Thymus (tissue), 14 donors: ENCODE data around the gene PLN. TPM values are rescaled to one million over a fixed set of nuclear protein-coding genes. Genes with fewer than 3 reads are reported as not detected.

Experiments used
- DNase-seq, 9 donors: peaks; one replicate each; pipeline ENCODE4 v3.0.0-alpha.2; 2013; ENCODE audit warnings: low spot score in 9 of 9, low read depth in 6 of 9, missing footprints in 1 of 9
- H3K27ac ChIP-seq, 2 donors: one replicate each; pipeline ENCODE4 v1.5.1; 2013; ENCODE audit warnings: control low read depth in 1 of 2, low read depth in 1 of 2, low read length in 1 of 2, mild to moderate bottlenecking in 1 of 2, moderate library complexity in 1 of 2
- H3K27me3 ChIP-seq, 2 donors: one replicate each; pipeline ENCODE4 v1.5.1; 2013; ENCODE audit warnings: low read length in 1 of 2; ENCODE audit not compliant: control insufficient read depth in 2 of 2, insufficient read depth in 1 of 2
- H3K36me3 ChIP-seq, 2 donors: one replicate each; pipeline ENCODE4 v1.5.1; 2013; ENCODE audit warnings: low read length in 1 of 2, mild to moderate bottlenecking in 1 of 2, moderate library complexity in 1 of 2; ENCODE audit not compliant: control insufficient read depth in 2 of 2, insufficient read depth in 2 of 2
- H3K4me1 ChIP-seq, 2 donors: one replicate each; pipeline ENCODE4 v1.5.1; 2013; ENCODE audit warnings: low read length in 2 of 2; ENCODE audit not compliant: control insufficient read depth in 2 of 2, insufficient read depth in 2 of 2
- H3K4me3 ChIP-seq, 2 donors: one replicate each; pipeline ENCODE4 v1.5.1; 2013; ENCODE audit warnings: low read length in 2 of 2, control low read depth in 1 of 2, mild to moderate bottlenecking in 1 of 2
- H3K9me3 ChIP-seq, 2 donors: one replicate each; pipeline ENCODE4 v1.5.1; 2013; ENCODE audit warnings: low read length in 1 of 2, mild to moderate bottlenecking in 1 of 2; ENCODE audit not compliant: control insufficient read depth in 2 of 2, insufficient read depth in 1 of 2
- WGBS: extraction: QIAGEN DNeasy Blood & Tissue Kit; methylation state at CpG from one replicate; pipeline ENCODE4 v1.1.7; 2013; 5-methylcytosine and 5-hydroxymethylcytosine counted together
- long read RNA-seq, 10 donors: transcript quantifications; one replicate each; lab custom pipeline, GENCODE V29; 2026
- polyA plus RNA-seq: library from polyadenylated mRNA; stranded (reverse); fragments of 200-250 nt; gene quantifications from one replicate; pipeline ENCODE4 v1.2.3, GENCODE V29; 2013
- total RNA-seq: library from RNA; stranded (reverse); fragments of 120-200 nt; gene quantifications from one replicate; pipeline ENCODE4 v1.2.4, GENCODE V29; 2013
- donor health status: healthy.

The PLN gene
- total RNA-seq (1.3 TPM), polyA plus RNA-seq (34.1 TPM)
- long read RNA-seq, donor 1, result 0 reads
- long read RNA-seq, donor 2, result 0 reads
- long read RNA-seq, donor 3, result 0 reads
- long read RNA-seq, donor 4, result 0 reads
- long read RNA-seq, donor 5, partial matches to known transcripts, result 0 of 2 reads
- long read RNA-seq, donor 5, other reads (novel, unspliced or antisense), result 0 of 2 reads
- long read RNA-seq, donor 6, partial matches to known transcripts, result 0 of 1 reads
- long read RNA-seq, donor 6, other reads (novel, unspliced or antisense), result 0 of 1 reads
- long read RNA-seq, donor 7, partial matches to known transcripts, result 0 of 1 reads
- long read RNA-seq, donor 7, other reads (novel, unspliced or antisense), result 0 of 1 reads
- long read RNA-seq, donor 8, result 0 reads
- long read RNA-seq, donor 9, partial matches to known transcripts, result 0 of 1 reads
- long read RNA-seq, donor 9, other reads (novel, unspliced or antisense), result 0 of 1 reads
- long read RNA-seq, donor 10, partial matches to known transcripts, result 0 of 1 reads
- long read RNA-seq, donor 10, other reads (novel, unspliced or antisense), result 0 of 1 reads

DNA sequence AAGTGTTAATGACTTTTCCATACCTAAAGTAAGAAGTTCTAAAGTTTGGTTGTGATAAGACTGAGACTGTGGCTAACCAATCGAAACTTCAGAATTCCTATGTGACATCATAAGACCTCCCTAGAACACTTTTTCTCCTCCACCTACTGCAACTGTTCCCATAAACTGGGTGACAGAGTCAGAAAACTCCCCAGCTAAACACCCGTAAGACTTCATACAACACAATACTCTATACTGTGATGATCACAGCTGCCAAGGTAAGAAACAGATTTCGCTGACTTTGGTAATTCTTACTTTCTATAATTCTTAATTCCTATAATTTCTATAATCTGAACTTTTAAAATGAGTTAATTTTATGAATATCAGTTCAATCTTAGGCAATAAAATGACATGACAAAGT lies at the start of gene PLN:
TSS of gene PLN (plus strand) at position 161 of the 400 bp plus-strand sequence. CDS start 10,626 bp downstream, outside the sequence.
- Histone ChIP-seq H3K4me1 (no peaks in the 10 kb centered on the region), H3K4me3 (no peak within 1 kb of the TSS), H3K36me3 (no peaks in the 10 kb centered on the region), H3K27me3 (no peaks in the 10 kb centered on the region), H3K27ac (no peak within 1 kb of the TSS), H3K9me3 (no peaks in the 10 kb centered on the region)
- no peak for DNase-seq
- 97% methylated on average over 3 of the region's 3 CpGs for WGBS

DNA sequence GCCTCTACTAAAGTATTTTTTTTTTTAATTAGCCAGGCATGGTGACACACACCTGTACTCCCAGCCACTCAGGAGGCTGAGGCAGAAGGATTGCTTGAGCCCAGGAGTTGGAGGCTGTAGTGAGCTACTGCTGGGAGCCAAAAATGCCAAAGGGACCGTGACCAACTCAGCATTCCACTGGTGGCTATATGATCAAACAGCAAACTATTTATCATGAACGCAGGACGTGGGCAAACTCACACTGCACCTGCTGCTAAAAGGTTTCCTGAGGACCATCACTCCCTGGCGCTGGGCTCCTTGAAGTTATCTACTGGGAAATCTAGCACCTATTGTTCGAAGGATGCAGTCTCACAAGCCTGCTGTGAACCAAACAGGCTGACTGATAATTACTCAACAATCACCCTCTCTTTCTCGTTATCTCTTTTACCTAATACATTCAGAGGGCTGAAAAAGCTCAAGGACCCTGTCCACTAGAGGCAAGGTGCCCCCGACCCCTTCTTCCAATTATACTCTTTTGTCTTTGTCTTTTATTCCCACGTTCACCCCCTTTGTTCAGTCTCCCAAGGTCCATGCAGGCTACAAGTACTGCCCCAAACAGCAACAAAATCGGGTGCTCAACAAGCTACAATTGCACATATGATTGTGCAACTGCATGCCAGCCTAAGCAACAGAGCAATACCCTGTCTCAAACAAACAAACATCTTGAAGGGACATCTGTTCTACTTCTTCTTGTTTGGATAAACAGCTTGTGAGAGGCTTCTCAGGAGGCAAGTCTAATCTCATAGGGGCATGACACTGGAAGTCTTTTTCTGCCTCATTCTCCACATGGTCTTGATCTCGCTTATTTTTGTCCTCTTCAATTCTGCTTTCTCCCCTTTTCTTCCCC lies 47.7 kb upstream of the PLN start:
- H3K27me3 ChIP-seq, result no peaks in the 10 kb centered on the region
- no peak overlapping the region for H3K27ac ChIP-seq
- no peak overlapping the region for H3K4me3 ChIP-seq
- H3K4me1 ChIP-seq, result no peaks in the 10 kb centered on the region
- H3K36me3 ChIP-seq, result peaks cover 30 to 50% of the 10 kb centered on the region in 2 donors
- no peak for DNase-seq
- WGBS, result 98% methylated on average over 10 of the region's 10 CpGs
- H3K9me3 ChIP-seq, result peaks cover 0 to 9% of the 10 kb centered on the region in 2 donors

DNA sequence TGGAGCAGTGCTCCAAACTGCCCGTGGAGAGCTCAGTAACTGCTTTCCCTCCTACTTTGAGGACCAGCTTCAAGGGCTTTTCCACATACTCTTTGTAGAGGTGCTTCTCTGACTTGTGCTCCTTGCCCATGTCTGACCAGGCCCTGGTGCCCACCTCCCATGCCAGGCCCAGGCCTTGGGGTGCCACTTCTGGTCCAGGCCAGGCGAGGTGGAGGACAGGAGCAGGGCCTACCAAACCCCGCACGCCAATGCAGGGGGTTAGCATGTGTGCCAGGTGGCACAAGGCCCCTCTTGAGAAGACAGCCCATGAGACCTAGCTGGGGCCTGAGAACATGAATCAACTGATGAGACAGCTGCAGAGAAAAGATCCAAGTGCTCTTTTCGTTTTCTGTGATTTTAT lies 47.0 kb upstream of the PLN start:
- no peak overlapping the region for H3K27ac ChIP-seq
- peaks cover 23 to 45% of the 10 kb centered on the region in 2 donors for H3K36me3 ChIP-seq
- H3K4me1 ChIP-seq, result no peaks in the 10 kb centered on the region
- peaks cover 0 to 9% of the 10 kb centered on the region in 2 donors for H3K9me3 ChIP-seq
- WGBS, result over 99% methylated on average over 5 of the region's 5 CpGs
- no peak overlapping the region for H3K4me3 ChIP-seq
- H3K27me3 ChIP-seq, result no peaks in the 10 kb centered on the region
- no peak for DNase-seq

DNA sequence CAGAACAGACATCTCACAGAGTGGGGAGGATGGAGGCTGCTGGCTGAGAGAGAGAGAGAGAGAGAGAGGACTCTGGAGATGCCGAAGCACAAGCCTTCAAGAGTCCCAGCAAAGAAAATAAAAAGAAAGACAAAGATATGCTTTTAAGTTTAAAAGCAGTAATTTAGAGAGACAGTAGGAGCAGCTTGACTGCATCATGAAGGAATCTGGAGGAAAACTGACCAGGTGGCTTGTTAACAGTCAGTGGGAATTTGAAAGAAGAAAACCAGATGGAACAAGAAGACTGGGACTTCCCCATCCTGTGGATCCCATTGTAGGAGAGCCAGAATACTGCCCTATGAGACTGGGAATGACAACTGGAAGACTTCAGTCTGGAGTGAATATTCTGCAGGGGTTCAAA lies 46.3 kb upstream of the PLN start:
- H3K36me3 ChIP-seq, result peaks cover 23 to 43% of the 10 kb centered on the region in 2 donors
- no peak for DNase-seq
- no peak overlapping the region for H3K27ac ChIP-seq
- no peaks in the 10 kb centered on the region for H3K27me3 ChIP-seq
- H3K4me1 ChIP-seq, result no peaks in the 10 kb centered on the region
- WGBS, result 95% methylated on average over 1 of the region's 1 CpG
- no peak overlapping the region for H3K4me3 ChIP-seq
- H3K9me3 ChIP-seq, result peaks cover 0 to 9% of the 10 kb centered on the region in 2 donors

DNA sequence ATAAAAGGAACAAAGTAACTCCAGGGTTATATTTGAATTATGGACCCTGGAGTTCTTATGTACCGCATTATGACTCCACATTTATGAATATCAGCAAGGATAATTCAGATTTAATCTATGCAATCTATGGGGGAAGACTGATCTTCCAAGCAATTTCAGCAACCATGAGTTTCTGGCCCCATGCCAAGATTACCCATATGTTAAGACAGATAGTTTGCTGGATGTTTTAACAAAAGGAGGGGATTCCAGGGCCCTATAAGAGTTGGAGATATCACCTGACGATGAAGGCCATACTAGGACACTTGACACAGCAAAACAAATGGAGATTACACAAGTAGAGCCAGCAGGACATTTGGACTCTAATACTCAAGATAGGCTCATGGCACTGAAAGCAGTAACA lies 45.9 kb upstream of the PLN start:
- no peaks in the 10 kb centered on the region for H3K27me3 ChIP-seq
- no peak for DNase-seq
- no peak overlapping the region for H3K27ac ChIP-seq
- 74% methylated on average over 2 of the region's 2 CpGs for WGBS
- no peaks in the 10 kb centered on the region for H3K4me1 ChIP-seq
- H3K36me3 ChIP-seq, result peaks cover 23 to 40% of the 10 kb centered on the region in 2 donors
- no peak overlapping the region for H3K4me3 ChIP-seq
- H3K9me3 ChIP-seq, result peaks cover 0 to 9% of the 10 kb centered on the region in 2 donors

DNA sequence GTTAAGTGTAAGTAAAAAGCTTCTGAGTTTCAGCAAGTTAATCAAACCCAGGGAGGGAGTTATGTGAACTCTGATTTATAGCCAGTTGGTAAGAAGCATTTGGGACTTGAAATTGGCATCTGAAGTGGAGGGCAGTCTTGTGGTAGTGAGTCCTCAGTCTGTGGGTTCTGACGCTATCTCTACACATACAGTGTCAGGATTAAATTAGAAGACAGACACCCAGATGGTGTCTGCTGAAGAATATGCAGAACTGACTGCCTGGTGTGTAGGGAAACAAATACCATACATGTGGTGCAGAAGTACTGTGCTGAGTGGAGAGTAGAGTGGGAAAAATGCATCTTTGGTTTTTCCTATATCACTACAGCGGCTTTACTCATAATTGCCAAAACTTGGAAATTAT lies 43.5 kb upstream of the PLN start:
- H3K27ac ChIP-seq, result no peak overlapping the region
- WGBS, result over 99% methylated on average over 2 of the region's 2 CpGs
- no peaks in the 10 kb centered on the region for H3K4me1 ChIP-seq
- DNase-seq, result no peak
- H3K36me3 ChIP-seq, result peaks cover 23 to 36% of the 10 kb centered on the region in 2 donors
- H3K4me3 ChIP-seq, result no peak overlapping the region
- H3K9me3 ChIP-seq, result peaks cover 0 to 9% of the 10 kb centered on the region in 2 donors
- H3K27me3 ChIP-seq, result no peaks in the 10 kb centered on the region

DNA sequence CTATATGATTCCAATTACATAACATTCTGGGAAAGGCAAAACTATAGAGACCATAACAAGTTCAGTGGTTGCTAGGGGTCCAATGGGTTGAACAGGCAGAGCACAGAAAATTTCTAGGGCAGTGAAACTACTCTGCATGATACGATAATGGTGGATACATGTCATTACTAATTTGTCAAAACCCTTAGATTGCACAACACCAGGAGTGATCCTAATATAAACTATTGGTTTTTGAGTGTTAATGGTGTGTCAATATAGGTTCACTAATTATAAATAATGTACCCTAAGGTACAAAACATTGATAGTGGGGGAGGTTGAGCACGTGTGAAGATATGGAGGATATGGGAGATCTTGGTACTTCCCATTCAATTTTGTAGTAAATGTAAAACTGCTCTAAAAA lies 42.4 kb upstream of the PLN start:
- WGBS, result 98% methylated on average over 2 of the region's 2 CpGs

DNA sequence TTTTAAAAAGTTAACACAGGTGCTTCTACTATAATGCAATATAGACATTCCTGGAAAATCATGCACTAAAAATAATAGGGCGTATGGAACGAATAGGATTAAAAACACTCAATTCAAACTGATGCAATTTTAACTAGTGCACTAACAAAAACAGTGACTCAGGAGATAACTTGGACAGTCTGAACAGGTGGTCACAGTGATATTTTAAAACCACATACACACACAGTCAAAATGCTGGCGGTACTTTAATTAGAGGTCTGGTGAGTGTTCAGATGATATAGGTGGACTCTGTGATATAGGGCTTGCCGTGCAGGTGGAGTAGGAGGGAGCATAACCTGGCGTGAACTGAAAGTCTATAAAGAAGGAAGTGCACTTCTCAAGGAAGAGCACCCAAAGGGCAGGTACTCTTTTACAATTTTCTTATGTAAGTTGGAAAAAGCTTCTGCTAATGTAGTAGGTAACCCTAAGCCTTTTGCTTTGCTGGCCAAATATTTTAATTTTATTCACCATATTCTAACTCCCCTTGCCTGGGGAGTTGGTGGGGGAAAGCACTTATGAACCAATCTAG lies 41.9 kb upstream of the PLN start:
- H3K27ac ChIP-seq, result no peak overlapping the region
- no peak for DNase-seq
- peaks cover 0 to 1% of the 10 kb centered on the region in 2 donors for H3K9me3 ChIP-seq
- H3K4me1 ChIP-seq, result no peaks in the 10 kb centered on the region
- H3K27me3 ChIP-seq, result no peaks in the 10 kb centered on the region
- WGBS, result 94% methylated on average over 5 of the region's 5 CpGs
- peaks cover 17 to 28% of the 10 kb centered on the region in 2 donors for H3K36me3 ChIP-seq
- no peak overlapping the region for H3K4me3 ChIP-seq

More for the DNA sequence above, 42.4 kb upstream of the PLN start:
- DNase-seq, result no peak
- Histone ChIP-seq H3K4me3 (no peak overlapping the region), H3K27ac (no peak overlapping the region), H3K27me3 (no peaks in the 10 kb centered on the region), H3K4me1 (no peaks in the 10 kb centered on the region), H3K9me3 (peaks cover 0 to 4% of the 10 kb centered on the region in 2 donors), H3K36me3 (peaks cover 20 to 33% of the 10 kb centered on the region in 2 donors)
